H1 (cell line): ENCODE measurements around the gene TPSB2. TPM values are rescaled to one million over a fixed set of nuclear protein-coding genes. Genes with fewer than 3 reads are reported as not detected.

Source experiments
- CTCF ChIA-PET: fragments of 300-600 bp; sonication (Branson Sonifier 250); formaldehyde crosslinking; loops from one replicate; lab custom pipeline; 2021; ENCODE audit not compliant: partially characterized antibody; lab: Charles Lee
- POLR2A ChIA-PET: fragments of 300-600 bp; sonication (Branson Sonifier 250); formaldehyde crosslinking; loops from one replicate; lab custom pipeline; 2021; ENCODE audit warnings: inconsistent platforms; ENCODE audit not compliant: partially characterized antibody; lab: Charles Lee
- DNase-seq, 2 experiments: peaks; one replicate each; pipeline versions ENCODE4 v3.0.0 to v3.0.0-alpha.2; 2010 to 2022; ENCODE audit warnings: low spot score in 2 of 2, low read depth in 1 of 2, mixed read lengths in 1 of 2
- FAIRE-seq: peaks from 2 replicates; lab custom pipeline; 2011; peaks lifted over from hg19 to GRCh38; lab: Jason Lieb, UNC
- H2AFZ ChIP-seq: 2 replicates; pipeline ENCODE4 v1.8.1; 2012; ENCODE audit warnings: low read length, inconsistent platforms
- H2AK5ac ChIP-seq: 2 replicates; pipeline ENCODE4 v1.6.1; 2013; ENCODE audit warnings: low read depth, low read length
- H2BK120ac ChIP-seq: replicated peaks from 2 replicates; pipeline ENCODE3; 2013; ENCODE audit warnings: low read depth, low read length, inconsistent platforms
- H2BK12ac ChIP-seq: 2 replicates; pipeline ENCODE4 v1.6.1; 2013; ENCODE audit warnings: low read depth, low read length
- H2BK15ac ChIP-seq: 2 replicates; pipeline ENCODE4 v1.6.1; 2013; ENCODE audit warnings: low read length
- H2BK20ac ChIP-seq: 2 replicates; pipeline ENCODE4 v1.6.1; 2013; ENCODE audit warnings: low read length
- H2BK5ac ChIP-seq: 2 replicates; pipeline ENCODE4 v1.6.1; 2013; ENCODE audit warnings: low read depth, low read length
- H3K14ac ChIP-seq: 2 replicates; pipeline ENCODE4 v1.6.1; 2013; ENCODE audit warnings: inconsistent platforms; ENCODE audit not compliant: insufficient read length
- H3K18ac ChIP-seq: 2 replicates; pipeline ENCODE4 v1.6.1; 2013; ENCODE audit warnings: low read length; ENCODE audit errors: extremely low read depth
- H3K23ac ChIP-seq: 2 replicates; pipeline ENCODE4 v1.6.1; 2013; ENCODE audit warnings: inconsistent platforms; ENCODE audit not compliant: insufficient read length
- H3K23me2 ChIP-seq: 2 replicates; pipeline ENCODE4 v1.6.1; 2013; ENCODE audit warnings: low read depth, low read length
- H3K27ac ChIP-seq: 2 replicates; pipeline ENCODE4 v1.6.1; 2011; ENCODE audit warnings: low read depth, low read length, inconsistent platforms
- H3K27me3 ChIP-seq, 4 experiments: replicated peaks in 1 of 4; 1 replicate in 1 of 4; 2 replicates in 3 of 4; pipeline versions ENCODE4 v1.6.1 to v1.8.1; 2011 to 2013; ENCODE audit warnings: low read length in 3 of 4, mild to moderate bottlenecking in 3 of 4, inconsistent platforms in 2 of 4, mixed read lengths in 2 of 4, moderate library complexity in 1 of 4; ENCODE audit not compliant: control insufficient read depth in 3 of 4, insufficient read depth in 3 of 4; ENCODE audit errors: extremely low read depth in 1 of 4
- H3K36me3 ChIP-seq, 4 experiments: 2 replicates each; pipeline versions ENCODE4 v1.6.1 to v1.8.1; 2011 to 2013; ENCODE audit warnings: mild to moderate bottlenecking in 4 of 4, low read length in 3 of 4, moderate library complexity in 2 of 4, control low read depth in 1 of 4, inconsistent platforms in 1 of 4; ENCODE audit not compliant: insufficient read depth in 4 of 4, control insufficient read depth in 2 of 4
- H3K4ac ChIP-seq: replicated peaks from 2 replicates; pipeline ENCODE3; 2013; ENCODE audit warnings: low read length, low read depth, mixed read lengths, inconsistent platforms; ENCODE audit not compliant: insufficient read length
- H3K4me1 ChIP-seq, 4 experiments: replicated peaks in 1 of 4; 1 replicate in 1 of 4; 2 replicates in 3 of 4; pipeline versions ENCODE4 v1.6.1 to v1.8.1; 2011 to 2013; ENCODE audit warnings: low read length in 3 of 4, inconsistent platforms in 2 of 4, mixed read lengths in 1 of 4; ENCODE audit not compliant: insufficient read depth in 4 of 4, control insufficient read depth in 3 of 4
- H3K4me2 ChIP-seq, 2 experiments: 2 replicates each; pipeline versions ENCODE4 v1.6.1 to v1.8.1; 2011 to 2013; ENCODE audit warnings: low read depth in 2 of 2, low read length in 2 of 2, control low read depth in 1 of 2, inconsistent platforms in 1 of 2, mild to moderate bottlenecking in 1 of 2; ENCODE audit not compliant: insufficient read depth in 1 of 2
- H3K4me3 ChIP-seq, 4 experiments: fragments of 200-600, 300-600 bp in 1 of 4; sonication (generic), shearing (Covaris generic), sonication (Bioruptor Twin) in 1 of 4; 2 replicates each; pipeline versions ENCODE4 v1.5.1 to v1.8.1; 2011 to 2016; ENCODE audit warnings: low read length in 4 of 4, low read depth in 3 of 4, control low read depth in 2 of 4, inconsistent platforms in 2 of 4, mild to moderate bottlenecking in 2 of 4, mixed read lengths in 1 of 4, moderate library complexity in 1 of 4; ENCODE audit not compliant: insufficient read depth in 2 of 4; ENCODE audit errors: extremely low read depth in 1 of 4
- H3K56ac ChIP-seq: replicated peaks from 2 replicates; pipeline ENCODE3; 2013; ENCODE audit warnings: low read depth, mild to moderate bottlenecking, mixed read lengths, low read length, inconsistent platforms; ENCODE audit not compliant: insufficient read length
- H3K79me1 ChIP-seq: 2 replicates; pipeline ENCODE4 v1.6.1; 2013; ENCODE audit warnings: low read depth, low read length, control low read depth
- H3K79me2 ChIP-seq, 2 experiments: 2 replicates each; pipeline versions ENCODE4 v1.6.1 to v1.8.1; 2012 to 2013; ENCODE audit warnings: low read length in 2 of 2, mild to moderate bottlenecking in 2 of 2, inconsistent platforms in 1 of 2; ENCODE audit not compliant: insufficient read depth in 2 of 2, control insufficient read depth in 1 of 2
- H3K9ac ChIP-seq, 4 experiments: replicated peaks in 1 of 4; 1 replicate in 1 of 4; 2 replicates in 3 of 4; pipeline versions ENCODE4 v1.6.1 to v1.8.1; 2011 to 2013; ENCODE audit warnings: low read depth in 3 of 4, low read length in 3 of 4, control low read depth in 2 of 4, mild to moderate bottlenecking in 2 of 4, moderate library complexity in 2 of 4, inconsistent platforms in 1 of 4; ENCODE audit errors: extremely low read depth in 1 of 4
- H3K9me3 ChIP-seq, 2 experiments: 2 replicates each; pipeline versions ENCODE4 v1.6.1 to v1.8.1; 2012 to 2013; ENCODE audit warnings: mild to moderate bottlenecking in 2 of 2, moderate library complexity in 2 of 2, control low read depth in 1 of 2, inconsistent platforms in 1 of 2, low read depth in 1 of 2, low read length in 1 of 2, mixed read lengths in 1 of 2; ENCODE audit not compliant: insufficient read depth in 2 of 2
- H4K20me1 ChIP-seq, 2 experiments: replicated peaks in 1 of 2; 2 replicates each; pipeline versions ENCODE3 to v1.8.1; 2011 to 2013; ENCODE audit warnings: inconsistent platforms in 2 of 2, low read length in 2 of 2, mild to moderate bottlenecking in 1 of 2; ENCODE audit not compliant: insufficient read depth in 2 of 2, control insufficient read depth in 1 of 2
- H4K5ac ChIP-seq: 2 replicates; pipeline ENCODE4 v1.6.1; 2013; ENCODE audit warnings: low read length, low read depth, mixed read lengths, inconsistent platforms; ENCODE audit not compliant: insufficient read length
- H4K8ac ChIP-seq: 2 replicates; pipeline ENCODE4 v1.8.0; 2013; ENCODE audit warnings: mild to moderate bottlenecking, moderate library complexity, low read length, inconsistent platforms; ENCODE audit not compliant: insufficient read depth; ENCODE audit errors: extremely low read depth
- H4K91ac ChIP-seq: replicated peaks from 2 replicates; pipeline ENCODE3; 2013; ENCODE audit warnings: low read length, mixed read lengths, inconsistent platforms; ENCODE audit not compliant: insufficient read length
- RBBP5 ChIP-seq: IDR thresholded peaks from 2 replicates; pipeline ENCODE4 v1.7.1; 2012; ENCODE audit warnings: low read depth, mild to moderate bottlenecking, inconsistent platforms, low read length, moderate library complexity, borderline replicate concordance
- SP4 ChIP-seq: IDR thresholded peaks from 2 replicates; pipeline ENCODE4 v1.6.1; 2012; ENCODE audit warnings: low read length, inconsistent platforms
- SUZ12 ChIP-seq: fragments of 200-600 bp; sonication (generic); IDR thresholded peaks from 2 replicates; pipeline ENCODE4 v1.6.1; 2012; ENCODE audit warnings: mild to moderate bottlenecking, inconsistent platforms, low read length, moderate library complexity, mixed read lengths
- WGBS, 2 experiments: shearing (Covaris generic) in 1 of 2; methylation state at CpG; one replicate each; pipeline versions ENCODE4 v1.1.6 to v1.1.7; 2013 to 2015; ENCODE audit warnings: low lambda C conversion rate in 2 of 2, mixed read lengths in 2 of 2, inconsistent platforms in 1 of 2, low coverage in 1 of 2, missing lambda C conversion rate in 1 of 2; ENCODE audit not compliant: insufficient replicate concordance in 2 of 2, insufficient coverage in 1 of 2, insufficient read length in 1 of 2; ENCODE audit errors: extremely low coverage in 1 of 2, missing lambda C conversion rate in 1 of 2; 5-methylcytosine and 5-hydroxymethylcytosine counted together
- polyA plus RNA-seq, 7 experiments: library from polyadenylated mRNA; depleted of rRNA in 3 of 7; stranded (reverse) in 5 of 7; unstranded in 2 of 7; fragments of >200 nt in 5 of 7; fragments of 200-250 nt in 2 of 7; gene quantifications; 1 replicate in 5 of 7; 2 replicates in 1 of 7; 4 replicates in 1 of 7; pipeline versions ENCODE4 v1.2.1 to v1.2.3, GENCODE V29; 2011 to 2013; ENCODE audit warnings: missing spikeins in 2 of 7, mixed read lengths in 2 of 7
- total RNA-seq: library from RNA; stranded (reverse); fragmentation: NEBNext Ultra II Directional; extraction: Animal tissue kit (Norgen Biotek cat#: 25700); gene quantifications from 2 replicates; pipeline ENCODE4 v1.2.1, GENCODE V29; 2021

TPSB2 gene
- total and polyA plus RNA-seq, 2 of the 8 experiments (the other 6 are each of a cell fraction or from before 2014, with no cell fraction given), result 0.08 TPM; not detected in 1

- WGBS, 2 experiments, result 85% methylated on average over 8 of the region's 10 CpGs; no CpG with 5 or more reads in 1 of the 2 experiments
- H3K18ac ChIP-seq, result no peak within 1 kb of the TSS
Measured at GRCh38 chr16:1225051-1225451, 4.9 kb downstream of the TPSB2 start, which contains the start of gene TPSG1. TPSG1 (minus strand) TSS chr16:1225268; CDS start chr16:1225252, 16 bp downstream.

More at GRCh38 chr16:1225051-1225451, 4.9 kb downstream of the TPSB2 start, which contains the start of gene TPSG1:
- H2AFZ ChIP-seq, result no peak within 1 kb of the TSS
- no peak within 1 kb of the TSS for H3K4ac ChIP-seq
- no peaks in the 10 kb centered on the region; a peak in 1 of 7 replicates for H3K4me1 ChIP-seq
- no peak for FAIRE-seq
- no peak within 1 kb of the TSS for H3K9ac ChIP-seq
- ChIA-PET CTCF (interaction anchor here (1.5 kb wide), 1 partner anchor 55 kb away, joined by 3 read pairs; no protein-coding TSS in a partner anchor), POLR2A (no interaction called here)
- H3K14ac ChIP-seq, result no peak within 1 kb of the TSS
- no peak within 1 kb of the TSS for H2AK5ac ChIP-seq
- H2BK12ac ChIP-seq, result no peak within 1 kb of the TSS
- no peaks in the 10 kb centered on the region for H3K9me3 ChIP-seq
- H3K4me2 ChIP-seq, result no peak within 1 kb of the TSS
- H3K36me3 ChIP-seq, result peaks cover 0 to 13% (median 0%) of the 10 kb centered on the region in 4 experiments; a peak in 3 of 8 replicates
- no peak within 1 kb of the TSS for H2BK5ac ChIP-seq
- no peaks in the 10 kb centered on the region for H3K79me2 ChIP-seq
- no peak within 1 kb of the TSS for H3K56ac ChIP-seq
- H3K23me2 ChIP-seq, result no peaks in the 10 kb centered on the region
- H4K91ac ChIP-seq, result no peak within 1 kb of the TSS
- peaks cover 0 to 2% (median under 1%) of the 10 kb centered on the region in 4 experiments; a peak in 1 of 7 replicates for H3K27me3 ChIP-seq
- peak within 1 kb of the TSS; percentile 14; the same call in 1 of the 2 replicates for H4K8ac ChIP-seq
- no peak within 1 kb of the TSS for H3K27ac ChIP-seq
- H3K23ac ChIP-seq, result no peak within 1 kb of the TSS
- peaks cover 0 to 6% of the 10 kb centered on the region in 2 experiments for H4K20me1 ChIP-seq
- no peaks in the 10 kb centered on the region for H3K79me1 ChIP-seq
- H3K4me3 ChIP-seq, result no peak within 1 kb of the TSS
- no peak within 1 kb of the TSS for H4K5ac ChIP-seq
- no peak within 1 kb of the TSS for H2BK20ac ChIP-seq
- TF ChIP-seq RBBP5 (no peak), SP4 (no peak), SUZ12 (no peak)
- no peak within 1 kb of the TSS; the same call in 1 of the 2 replicates for H2BK15ac ChIP-seq
- H2BK120ac ChIP-seq, result no peak within 1 kb of the TSS
- no peak for DNase-seq
